Tibial nerve (tissue), 4 donors: ENCODE measurements around the gene CARS2. TPM values are rescaled to one million over a fixed set of nuclear protein-coding genes. Genes with fewer than 3 reads are reported as not detected.

Experiments used
- DNase-seq, 2 donors: peaks; one replicate each; pipeline ENCODE4 v3.0.0-alpha.2; 2019; ENCODE audit warnings: low spot score in 2 of 2
- H3K27ac ChIP-seq, 4 donors: fragments of 200-600 bp; sonication (generic) in 3 of 4; one replicate each; pipeline ENCODE4 v1.5.1; 2017 to 2019; ENCODE audit warnings: mild to moderate bottlenecking in 1 of 4
- H3K27me3 ChIP-seq, 2 donors: fragments of 200-600 bp; sonication (generic) in 1 of 2; one replicate each; pipeline versions ENCODE4 v1.5.1 to v1.6.0; 2017 to 2019
- H3K36me3 ChIP-seq, 3 donors: fragments of 200-600 bp; sonication (generic); one replicate each; pipeline ENCODE4 v1.5.1; 2018 to 2019
- H3K4me1 ChIP-seq, 4 donors: fragments of 200-600 bp; sonication (generic) in 3 of 4; one replicate each; pipeline ENCODE4 v1.5.1; 2017 to 2019
- H3K4me3 ChIP-seq, 4 donors: fragments of 200-600 bp; sonication (generic) in 3 of 4; one replicate each; pipeline ENCODE4 v1.5.1; 2017 to 2019; ENCODE audit warnings: mild to moderate bottlenecking in 1 of 4, moderate library complexity in 1 of 4
- H3K9me3 ChIP-seq, 4 donors: fragments of 200-600 bp; sonication (generic) in 3 of 4; one replicate each; pipeline ENCODE4 v1.5.1; 2017 to 2019
- CTCF ChIP-seq, 5 experiments: fragments of 200-600 bp in 3 of 5; fragments of 450-650 bp in 2 of 5; sonication (generic) in 3 of 5; IDR thresholded peaks; one replicate each; pipeline ENCODE4 v1.5.1; 2016 to 2019; ENCODE audit warnings: antibody characterized with exemption in 5 of 5, mild to moderate bottlenecking in 3 of 5, moderate library complexity in 2 of 5
- EP300 ChIP-seq, 2 donors: sonication (generic); formaldehyde crosslinking; IDR thresholded peaks; one replicate each; pipeline ENCODE4 v1.6.1; 2017; ENCODE audit warnings: antibody characterized with exemption in 2 of 2, mild to moderate bottlenecking in 1 of 2
- POLR2A ChIP-seq, 2 donors: fragments of 450-650 bp; IDR thresholded peaks; one replicate each; pipeline ENCODE4 v1.6.1; 2017; ENCODE audit warnings: antibody characterized with exemption in 2 of 2, mild to moderate bottlenecking in 2 of 2, moderate library complexity in 2 of 2
- WGBS, 2 donors: methylation state at CpG; one replicate each; pipeline ENCODE4 v1.1.5; 2018; 5-methylcytosine and 5-hydroxymethylcytosine counted together
- total RNA-seq, 4 donors: library from RNA; depleted of rRNA; stranded (reverse); fragments of >200 nt; gene quantifications; one replicate each; pipeline ENCODE4 v1.1.0, GENCODE V29; 2016

The CARS2 gene
- total RNA-seq, 4 donors from 2014 or later, result 33.7 to 68.4 (median 64.3) TPM

GRCh38 chr13:110605132-110605531 is 100.8 kb downstream of the CARS2 start:
- Histone ChIP-seq H3K36me3 (no peaks in the 10 kb centered on the region), H3K9me3 (no peaks in the 10 kb centered on the region), H3K4me1 (no peaks in the 10 kb centered on the region), H3K4me3 (no peak overlapping the region), H3K27ac (no peak overlapping the region), H3K27me3 (peaks cover 0 to 1% of the 10 kb centered on the region in 2 donors)
- no peak for TF ChIP-seq POLR2A (IDR thresholded peaks at IDR 0.05)
- WGBS, 2 donors, result 93 to 95% methylated on average over 6 of the region's 6 CpGs
- DNase-seq, result no peak

- WGBS, 2 donors, result 88 to 90% methylated on average over 4 of the region's 4 CpGs
- Histone ChIP-seq H3K4me1 (no peaks in the 10 kb centered on the region), H3K36me3 (no peaks in the 10 kb centered on the region), H3K27me3 (no peaks in the 10 kb centered on the region), H3K9me3 (no peaks in the 10 kb centered on the region), H3K27ac (no peak overlapping the region), H3K4me3 (no peak overlapping the region)
- TF ChIP-seq EP300 (IDR thresholded peaks at IDR 0.05), result no peak
- no peak for TF ChIP-seq CTCF (IDR thresholded peaks at IDR 0.05)
- no peak for TF ChIP-seq POLR2A (IDR thresholded peaks at IDR 0.05)
- DNase-seq, result no peak
These were observed 104.9 kb downstream of the CARS2 start for GRCh38 chr13:110600980-110601379.

GRCh38 chr13:110600261-110600819 is 105.6 kb downstream of the CARS2 start:
- Histone ChIP-seq H3K27me3 (no peaks in the 10 kb centered on the region), H3K4me3 (no peak overlapping the region), H3K9me3 (no peaks in the 10 kb centered on the region), H3K36me3 (no peaks in the 10 kb centered on the region), H3K27ac (no peak overlapping the region), H3K4me1 (no peaks in the 10 kb centered on the region)
- WGBS, 2 donors, result 78 to 84% methylated on average over 10 of the region's 10 CpGs
- DNase-seq, result no peak
- TF ChIP-seq POLR2A (IDR thresholded peaks at IDR 0.05) (no peak), EP300 (IDR thresholded peaks at IDR 0.05) (no peak), CTCF (IDR thresholded peaks at IDR 0.05) (no peak)

GRCh38 chr13:110597041-110597689 is 108.8 kb downstream of the CARS2 start:
- Histone ChIP-seq H3K36me3 (no peaks in the 10 kb centered on the region), H3K27me3 (no peaks in the 10 kb centered on the region), H3K4me3 (no peak overlapping the region), H3K9me3 (no peaks in the 10 kb centered on the region), H3K4me1 (peaks cover 0 to 6% (median 0%) of the 10 kb centered on the region in 4 donors), H3K27ac (no peak overlapping the region)
- no peak for TF ChIP-seq CTCF (IDR thresholded peaks at IDR 0.05)
- TF ChIP-seq POLR2A (IDR thresholded peaks at IDR 0.05), result no peak
- TF ChIP-seq EP300 (IDR thresholded peaks at IDR 0.05), result no peak
- WGBS, 2 donors, result 68 to 75% methylated on average over 16 of the region's 16 CpGs
- DNase-seq, result no peak

GRCh38 chr13:110593430-110594130 is 112.3 kb downstream of the CARS2 start:
- no peaks in the 10 kb centered on the region for H3K27me3 ChIP-seq
- 45 to 46% methylated on average over 6 of the region's 6 CpGs for WGBS, 2 donors
- no peaks in the 10 kb centered on the region for H3K36me3 ChIP-seq
- H3K4me3 ChIP-seq, result no peak overlapping the region
- DNase-seq, result peak in 1 of 2 donors; percentile 28
- H3K9me3 ChIP-seq, result no peaks in the 10 kb centered on the region
- H3K27ac ChIP-seq, result no peak overlapping the region
- H3K4me1 ChIP-seq, result peaks cover 0 to 6% (median 0%) of the 10 kb centered on the region in 4 donors
- TF ChIP-seq EP300 (IDR thresholded peaks at IDR 0.05) (peak in 1 of 2 donors; percentile 13), CTCF (IDR thresholded peaks at IDR 0.05) (peak; percentile 45 to 74 (median 62)), POLR2A (IDR thresholded peaks at IDR 0.05) (no peak)
